Fibroblast of lung (primary cell): Measurements from ENCODE around the gene SIGLEC7. TPM values are rescaled to one million over a fixed set of nuclear protein-coding genes. Genes with fewer than 3 reads are reported as not detected.

Source experiments
- DNase-seq, 2 donors: peaks; one replicate each; pipeline versions ENCODE4 v3.0.0 to v3.0.0-alpha.2; 2010; ENCODE audit warnings: low read depth in 2 of 2
- H2AFZ ChIP-seq: 2 replicates; pipeline ENCODE4 v1.5.1; 2012; ENCODE audit warnings: low read length, control low read depth, inconsistent platforms
- H3K27ac ChIP-seq: 2 replicates; pipeline ENCODE4 v1.5.1; 2011; ENCODE audit warnings: low read length, control low read depth; ENCODE audit not compliant: insufficient read depth
- H3K27me3 ChIP-seq: 2 replicates; pipeline ENCODE4 v1.5.1; 2011; ENCODE audit warnings: mild to moderate bottlenecking, low read length; ENCODE audit not compliant: control insufficient read depth, insufficient read depth
- H3K36me3 ChIP-seq: 2 replicates; pipeline ENCODE4 v1.5.1; 2011; ENCODE audit warnings: low read length; ENCODE audit not compliant: control insufficient read depth, insufficient read depth
- H3K4me1 ChIP-seq: 2 replicates; pipeline ENCODE4 v1.5.1; 2011; ENCODE audit warnings: low read length; ENCODE audit not compliant: control insufficient read depth, insufficient read depth; ENCODE audit errors: extremely low read depth
- H3K4me2 ChIP-seq: 2 replicates; pipeline ENCODE4 v1.5.1; 2011; ENCODE audit warnings: low read length, control low read depth; ENCODE audit not compliant: insufficient read depth; ENCODE audit errors: extremely low read depth
- H3K4me3 ChIP-seq, 4 experiments: fragments of 200-600 bp in 1 of 4; sonication (generic) in 1 of 4; replicated peaks in 1 of 4; 2 replicates each; pipeline ENCODE4 v1.5.1; 2011 to 2016; ENCODE audit warnings: low read length in 4 of 4, low read depth in 3 of 4, mild to moderate bottlenecking in 3 of 4, control low read depth in 2 of 4, inconsistent platforms in 1 of 4, mixed read lengths in 1 of 4; ENCODE audit not compliant: insufficient read depth in 1 of 4; ENCODE audit errors: control extremely low read depth in 1 of 4
- H3K79me2 ChIP-seq: 2 replicates; pipeline ENCODE4 v1.5.1; 2012; ENCODE audit warnings: mild to moderate bottlenecking, low read length, inconsistent platforms; ENCODE audit not compliant: control insufficient read depth, insufficient read depth
- H3K9ac ChIP-seq: 2 replicates; pipeline ENCODE4 v1.5.1; 2011; ENCODE audit warnings: mild to moderate bottlenecking, low read length, control low read depth; ENCODE audit not compliant: insufficient read depth
- H3K9me3 ChIP-seq: 2 replicates; pipeline ENCODE4 v1.5.1; 2012; ENCODE audit warnings: low read depth, low read length; ENCODE audit not compliant: control insufficient read depth, insufficient read depth
- H4K20me1 ChIP-seq: 2 replicates; pipeline ENCODE4 v1.5.1; 2011; ENCODE audit warnings: low read length; ENCODE audit not compliant: control insufficient read depth, insufficient read depth; ENCODE audit errors: extremely low read depth
- CTCF ChIP-seq, 2 donors: IDR thresholded peaks in 1 of 2; conservative IDR thresholded peaks in 1 of 2; 1 replicate in 1 of 2; 2 replicates in 1 of 2; pipeline ENCODE4 v1.5.1; 2011 to 2012; ENCODE audit warnings: low read length in 2 of 2, control low read depth in 1 of 2, inconsistent platforms in 1 of 2, low read depth in 1 of 2, mild to moderate bottlenecking in 1 of 2
- EZH2 ChIP-seq: IDR thresholded peaks from 2 replicates; pipeline ENCODE4 v1.5.1; 2012; ENCODE audit warnings: low read length, control low read depth, mild to moderate bottlenecking; ENCODE audit errors: missing control alignments
- polyA plus RNA-seq, 2 donors: library from polyadenylated mRNA; depleted of rRNA in 1 of 2; stranded (reverse) in 1 of 2; unstranded in 1 of 2; fragments of >200 nt; gene quantifications; 2 replicates each; pipeline ENCODE4 v1.2.1, GENCODE V29; 2011 to 2012; ENCODE audit warnings: missing spikeins in 1 of 2
- total RNA-seq: library from RNA; depleted of rRNA; stranded (reverse); fragments of >200 nt; gene quantifications from 2 replicates; pipeline ENCODE4 v1.2.1, GENCODE V29; 2014

SIGLEC7 gene
- total and polyA plus RNA-seq, 2 donors (not counting 1 experiment from before 2014, with no cell fraction given), result not detected

- no peaks in the 10 kb centered on the region for H3K27me3 ChIP-seq
These were observed 17.9 kb upstream of the SIGLEC7 start for GRCh38 chr19:51124216-51124615.

GRCh38 chr19:51124729-51125128 is 17.4 kb upstream of the SIGLEC7 start, which contains the start of gene SIGLEC9:
TSS of gene SIGLEC9 (plus strand) at chr19:51124906. CDS start at chr19:51124975, 69 bp downstream.
- Histone ChIP-seq H3K4me1 (no peaks in the 10 kb centered on the region), H3K27me3 (no peaks in the 10 kb centered on the region), H3K4me2 (no peak within 1 kb of the TSS), H3K4me3 (no peak within 1 kb of the TSS), H3K9ac (no peak within 1 kb of the TSS), H3K9me3 (no peaks in the 10 kb centered on the region), H2AFZ (no peak within 1 kb of the TSS), H3K79me2 (no peaks in the 10 kb centered on the region), H4K20me1 (no peaks in the 10 kb centered on the region), H3K27ac (no peak within 1 kb of the TSS), H3K36me3 (no peaks in the 10 kb centered on the region)
- no peak for DNase-seq
- no peak for TF ChIP-seq EZH2
- no peak for TF ChIP-seq CTCF (conservative IDR thresholded peaks at IDR 0.05 in 1 of 2, IDR thresholded peaks at IDR 0.05 in 1 of 2; ENCODE audit: low read depth in 1 of 2, low read length in 2 of 2)

More at GRCh38 chr19:51124216-51124615, 17.9 kb upstream of the SIGLEC7 start:
- no peak overlapping the region for H3K27ac ChIP-seq
- no peak overlapping the region for H2AFZ ChIP-seq
- no peak overlapping the region for H3K4me3 ChIP-seq
- no peak overlapping the region for H3K4me2 ChIP-seq
- no peaks in the 10 kb centered on the region for H3K79me2 ChIP-seq
- H3K9me3 ChIP-seq, result no peaks in the 10 kb centered on the region
- H4K20me1 ChIP-seq, result no peaks in the 10 kb centered on the region
- no peaks in the 10 kb centered on the region for H3K4me1 ChIP-seq
- no peaks in the 10 kb centered on the region for H3K36me3 ChIP-seq
- DNase-seq, result no peak
- no peak for TF ChIP-seq CTCF (conservative IDR thresholded peaks at IDR 0.05 in 1 of 2, IDR thresholded peaks at IDR 0.05 in 1 of 2; ENCODE audit: low read depth in 1 of 2, low read length in 2 of 2)
- H3K9ac ChIP-seq, result no peak overlapping the region

- H3K9ac ChIP-seq, result no peak overlapping the region
These were observed 16.6 kb upstream of the SIGLEC7 start for GRCh38 chr19:51125421-51126075.

More at GRCh38 chr19:51125421-51126075, 16.6 kb upstream of the SIGLEC7 start:
- Histone ChIP-seq H3K27me3 (no peaks in the 10 kb centered on the region), H3K4me1 (no peaks in the 10 kb centered on the region), H3K36me3 (no peaks in the 10 kb centered on the region), H3K79me2 (no peaks in the 10 kb centered on the region), H2AFZ (no peak overlapping the region), H4K20me1 (no peaks in the 10 kb centered on the region), H3K9me3 (no peaks in the 10 kb centered on the region), H3K4me2 (no peak overlapping the region), H3K27ac (no peak overlapping the region), H3K4me3 (no peak overlapping the region)
- TF ChIP-seq CTCF (conservative IDR thresholded peaks at IDR 0.05 in 1 of 2, IDR thresholded peaks at IDR 0.05 in 1 of 2; ENCODE audit: low read depth in 1 of 2, low read length in 2 of 2) (no peak), EZH2 (no peak)
- no peak for DNase-seq
